PC-3 (cell line): ENCODE measurements around the gene SMARCD3. TPM values are rescaled to one million over a fixed set of nuclear protein-coding genes. Genes with fewer than 3 reads are reported as not detected.

Experiments
- ATAC-seq: fragments of 200-7000 bp; cut with Tn5 transposase; 2 replicates; pipeline ENCODE4 v1.9.1; 2020; ENCODE audit warnings: mild to moderate bottlenecking, moderate library complexity
- BruUV-seq: library from RNA; stranded (reverse); fragments of 400-500 nt; replicated peaks from 2 replicates; lab custom pipeline; 2021; lab: Mats Ljungman, UMichigan
- CTCF ChIA-PET: fragments of 300-600 bp; sonication (Branson Sonifier 250); formaldehyde crosslinking; loops from one replicate; lab custom pipeline; 2022; ENCODE audit warnings: antibody characterized with exemption; lab: Charles Lee
- POLR2A ChIA-PET: fragments of 300-600 bp; sonication (Branson Sonifier 250); formaldehyde crosslinking; loops from one replicate; lab custom pipeline; 2022; ENCODE audit warnings: antibody characterized with exemption; ENCODE audit not compliant: unreplicated experiment; lab: Charles Lee
- DNase-seq: peaks from one replicate; pipeline ENCODE4 v3.0.0-alpha.2; 2015
- H2AFZ ChIP-seq: fragments of 300-600 bp; sonication (generic); 2 replicates; pipeline ENCODE4 v1.6.0; 2016; ENCODE audit warnings: antibody characterized with exemption, low read length
- H3F3A ChIP-seq: fragments of 300-600 bp; sonication (generic); one replicate; pipeline ENCODE4 v1.6.0; 2017; ENCODE audit warnings: antibody characterized with exemption, low read length, control low read depth, mild to moderate bottlenecking; ENCODE audit not compliant: unreplicated experiment
- H3K27ac ChIP-seq: fragments of 300-600 bp; sonication (generic); 2 replicates; pipeline ENCODE4 v1.5.1; 2016; ENCODE audit warnings: mild to moderate bottlenecking, low read length
- H3K27me3 ChIP-seq: fragments of 300-600 bp; sonication (generic); 2 replicates; pipeline ENCODE4 v1.6.1; 2016; ENCODE audit warnings: low read length, mixed read lengths
- H3K36me3 ChIP-seq: fragments of 300-600 bp; sonication (generic); 2 replicates; pipeline ENCODE4 v1.6.1; 2016; ENCODE audit warnings: low read depth, mixed run types, low read length, mixed read lengths
- H3K4me1 ChIP-seq: fragments of 300-600 bp; sonication (generic); 2 replicates; pipeline ENCODE4 v1.5.1; 2016; ENCODE audit warnings: low read length; ENCODE audit not compliant: insufficient read depth
- H3K4me2 ChIP-seq: fragments of 300-600 bp; sonication (generic); 2 replicates; pipeline ENCODE4 v1.6.0; 2016; ENCODE audit warnings: low read length
- H3K4me3 ChIP-seq: fragments of 300-600 bp; sonication (generic); 2 replicates; pipeline ENCODE4 v1.5.1; 2016; ENCODE audit warnings: mild to moderate bottlenecking, low read length, mixed read lengths
- H3K79me2 ChIP-seq: fragments of 300-600 bp; sonication (generic); 2 replicates; pipeline ENCODE4 v1.6.1; 2017; ENCODE audit warnings: low read length, mixed read lengths
- H3K9ac ChIP-seq: fragments of 300-600 bp; sonication (generic); 2 replicates; pipeline ENCODE4 v1.6.0; 2016; ENCODE audit warnings: mild to moderate bottlenecking, low read length
- H3K9me2 ChIP-seq: fragments of 300-600 bp; sonication (generic); replicated peaks from 2 replicates; pipeline ENCODE4 v1.6.1; 2016; ENCODE audit warnings: mixed run types, low read length, mixed read lengths
- H3K9me3 ChIP-seq: fragments of 300-600 bp; sonication (generic); 2 replicates; pipeline ENCODE4 v1.6.1; 2016; ENCODE audit warnings: low read length, mixed read lengths
- H4K20me1 ChIP-seq: fragments of 300-600 bp; sonication (generic); 2 replicates; pipeline ENCODE4 v1.6.1; 2016; ENCODE audit warnings: low read length, mixed read lengths
- CTCF ChIP-seq: fragments of 300-600 bp; sonication (generic); conservative IDR thresholded peaks from 2 replicates; pipeline ENCODE4 v1.5.1; 2017; ENCODE audit warnings: antibody characterized with exemption, low read depth, mild to moderate bottlenecking, low read length
- EZH2 ChIP-seq: fragments of 300-600 bp; sonication (generic); IDR thresholded peaks from one replicate; pipeline ENCODE4 v1.6.1; 2017; ENCODE audit warnings: antibody characterized with exemption, mild to moderate bottlenecking, low read length; ENCODE audit not compliant: unreplicated experiment
- EZH2phosphoT487 ChIP-seq: fragments of 300-600 bp; sonication (generic); IDR thresholded peaks from 2 replicates; pipeline ENCODE4 v1.6.1; 2018; ENCODE audit warnings: mild to moderate bottlenecking, antibody characterized with exemption, low read length, borderline replicate concordance
- intact Hi-C: fragments of 100-400 bp; cut with micrococcal nuclease; formaldehyde crosslinking; loops from 2 replicates; pipeline ENCODE4 v1.9.0; 2023
- total RNA-seq: library from RNA; depleted of rRNA; stranded (reverse); fragments of >200 nt; gene quantifications from 2 replicates; pipeline ENCODE4 v1.2.3, GENCODE V29; 2014

Gene SMARCD3
- total RNA-seq, 1 experiment from 2014 or later = 9.1 TPM

DNA sequence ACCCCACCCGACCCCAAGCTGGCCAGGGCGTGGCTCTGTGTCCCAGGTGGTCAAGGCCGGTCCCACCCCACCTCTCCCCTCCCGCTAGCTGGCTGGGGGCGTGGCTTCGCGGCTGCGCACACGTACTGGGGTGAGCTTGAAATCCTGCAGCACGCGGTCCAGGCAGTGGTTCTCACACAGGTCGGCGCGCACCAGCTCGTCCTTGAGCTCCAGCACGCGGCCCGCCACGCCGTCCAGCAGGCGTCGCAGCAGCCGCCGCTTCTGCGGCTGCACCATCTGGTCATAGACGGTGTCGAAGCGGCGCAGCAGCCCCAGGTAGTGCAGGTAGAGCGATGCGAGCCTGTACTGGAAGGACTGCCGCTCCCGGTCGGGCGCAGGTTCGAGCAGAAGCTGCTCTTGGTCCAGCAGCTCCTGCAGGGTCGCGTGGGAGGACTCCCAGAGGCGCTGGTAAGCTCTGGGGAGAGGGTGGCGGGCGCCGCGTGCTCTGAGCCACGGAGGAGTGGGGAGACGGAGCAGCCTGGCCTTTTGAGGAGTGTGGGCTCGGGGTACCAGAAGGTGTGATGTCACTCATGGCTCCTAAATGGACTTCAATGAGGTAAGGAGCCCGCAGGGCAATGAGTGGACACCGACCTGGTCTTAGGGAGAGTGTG is 44.0 kb downstream of the SMARCD3 start:
- no peak for DNase-seq
- Histone ChIP-seq H3F3A (no peaks in the 10 kb centered on the region), H3K27me3 (peaks cover 26% of the 10 kb centered on the region), H4K20me1 (no peaks in the 10 kb centered on the region), H3K9me3 (no peaks in the 10 kb centered on the region), H3K4me2 (no peak overlapping the region), H2AFZ (no peak overlapping the region), H3K4me3 (no peak overlapping the region), H3K27ac (no peak overlapping the region), H3K4me1 (no peaks in the 10 kb centered on the region), H3K79me2 (no peaks in the 10 kb centered on the region), H3K36me3 (no peaks in the 10 kb centered on the region), H3K9ac (no peak overlapping the region), H3K9me2 (no peaks in the 10 kb centered on the region)
- BruUV-seq = no TSS peak
- intact Hi-C loops = no loop called here
- CTCF ChIA-PET = no interaction called here
- TF ChIP-seq CTCF (no peak), EZH2phosphoT487 (no peak), EZH2 (no peak)
- POLR2A ChIA-PET = no interaction called here
- no peak for ATAC-seq

DNA sequence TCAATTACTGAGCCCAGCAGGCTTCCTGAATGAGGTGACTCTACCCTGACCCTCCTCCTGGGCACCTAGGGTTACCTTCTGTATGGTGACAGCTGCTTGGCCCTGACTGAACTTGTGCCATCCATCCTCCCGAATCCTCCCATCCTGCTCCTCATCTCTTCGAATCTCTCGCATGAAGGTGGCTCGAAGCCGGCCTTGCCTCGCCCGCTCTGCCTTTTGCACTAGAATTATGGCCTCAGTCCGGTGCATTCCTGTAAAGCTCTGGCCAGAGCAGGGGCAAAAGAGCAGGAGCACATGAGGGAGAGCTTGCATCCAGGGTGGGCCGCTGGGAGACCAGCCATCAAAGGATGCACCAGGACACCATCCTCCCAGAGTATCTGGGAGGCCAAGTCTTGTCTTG is 45.7 kb downstream of the SMARCD3 start:
- H3K36me3 ChIP-seq = no peaks in the 10 kb centered on the region
- H3F3A ChIP-seq = no peaks in the 10 kb centered on the region
- H3K9me3 ChIP-seq = no peaks in the 10 kb centered on the region
- no peak overlapping the region for H3K27ac ChIP-seq
- ChIA-PET POLR2A (no interaction called here), CTCF (no interaction called here)
- DNase-seq (no peak), ATAC-seq (no peak)
- no peak overlapping the region for H3K4me2 ChIP-seq
- no peak overlapping the region for H3K9ac ChIP-seq
- no peaks in the 10 kb centered on the region for H3K9me2 ChIP-seq
- H4K20me1 ChIP-seq = no peaks in the 10 kb centered on the region
- H3K4me3 ChIP-seq = no peak overlapping the region
- H3K4me1 ChIP-seq = no peaks in the 10 kb centered on the region
- TF ChIP-seq EZH2phosphoT487 = no peak
- no peak for TF ChIP-seq EZH2
- no peak for TF ChIP-seq CTCF
- no peak overlapping the region for H2AFZ ChIP-seq
- peaks cover 34% of the 10 kb centered on the region for H3K27me3 ChIP-seq
- intact Hi-C loops = no loop called here
- no peaks in the 10 kb centered on the region for H3K79me2 ChIP-seq
- no TSS peak for BruUV-seq

DNA sequence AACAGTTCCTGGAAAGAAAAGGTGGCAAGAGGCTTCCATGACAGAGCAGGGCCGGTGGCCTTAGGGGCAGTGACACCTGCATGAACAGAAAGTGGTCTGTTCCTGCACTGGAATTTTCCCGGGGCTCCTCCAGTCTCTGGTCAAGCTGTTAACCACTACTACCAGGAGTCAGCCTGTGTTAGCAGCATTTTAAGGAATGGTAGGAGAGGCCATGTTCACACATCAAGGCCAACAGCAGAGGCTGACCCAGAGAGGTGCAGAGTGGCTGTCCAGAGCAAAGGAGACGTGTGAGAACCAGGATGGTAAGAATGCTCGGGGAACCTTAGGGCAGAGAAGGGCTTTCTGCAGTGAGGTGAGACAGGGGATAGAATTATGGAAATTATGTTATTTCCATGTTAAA is 46.7 kb downstream of the SMARCD3 start:
- CTCF ChIA-PET = no interaction called here

More for the DNA sequence above, 46.7 kb downstream of the SMARCD3 start:
- Histone ChIP-seq H3K4me2 (no peak overlapping the region), H3F3A (no peaks in the 10 kb centered on the region), H3K27me3 (peaks cover 44% of the 10 kb centered on the region), H3K4me3 (no peak overlapping the region), H3K9me2 (no peaks in the 10 kb centered on the region), H3K4me1 (no peaks in the 10 kb centered on the region), H4K20me1 (no peaks in the 10 kb centered on the region), H3K9me3 (no peaks in the 10 kb centered on the region), H3K27ac (no peak overlapping the region), H3K9ac (no peak overlapping the region), H2AFZ (no peak overlapping the region), H3K36me3 (no peaks in the 10 kb centered on the region), H3K79me2 (no peaks in the 10 kb centered on the region)
- no peak for DNase-seq
- ATAC-seq = no peak
- POLR2A ChIA-PET = no interaction called here
- intact Hi-C loops = no loop called here
- no peak for TF ChIP-seq CTCF
- TF ChIP-seq EZH2phosphoT487 = no peak
- TF ChIP-seq EZH2 = no peak
- no TSS peak for BruUV-seq
